H9 (cell line): ENCODE measurements around the gene NCOR1. TPM values are rescaled to one million over a fixed set of nuclear protein-coding genes. Genes with fewer than 3 reads are reported as not detected.

ENCODE experiments used
- DNase-seq: peaks from one replicate; pipeline ENCODE4 v3.0.0-alpha.2; 2017
- H2AFZ ChIP-seq: one replicate; pipeline ENCODE4 v1.6.1; 2013; ENCODE audit warnings: mild to moderate bottlenecking, low read length, control low read depth, moderate library complexity
- H2AK5ac ChIP-seq: 2 replicates; pipeline ENCODE4 v1.6.1; 2013; ENCODE audit warnings: low read length, control low read depth, mixed read lengths; ENCODE audit not compliant: insufficient read length
- H2BK120ac ChIP-seq: one replicate; pipeline ENCODE4 v1.6.1; 2013; ENCODE audit warnings: low read depth, mild to moderate bottlenecking, low read length, control low read depth, inconsistent platforms; ENCODE audit not compliant: poor library complexity, severe bottlenecking
- H2BK12ac ChIP-seq: 2 replicates; pipeline ENCODE4 v1.6.1; 2013; ENCODE audit warnings: low read length, control low read depth, mixed read lengths, low read depth; ENCODE audit not compliant: insufficient read length
- H2BK15ac ChIP-seq: 2 replicates; pipeline ENCODE4 v1.6.1; 2013; ENCODE audit warnings: low read depth, low read length, control low read depth
- H2BK20ac ChIP-seq: one replicate; pipeline ENCODE4 v1.6.1; 2013; ENCODE audit warnings: low read depth, mild to moderate bottlenecking, low read length, control low read depth, inconsistent platforms; ENCODE audit not compliant: poor library complexity, severe bottlenecking
- H2BK5ac ChIP-seq: 2 replicates; pipeline ENCODE4 v1.6.1; 2013; ENCODE audit warnings: low read length, control low read depth, mixed read lengths; ENCODE audit not compliant: insufficient read length
- H3K14ac ChIP-seq: 2 replicates; pipeline ENCODE4 v1.6.1; 2013; ENCODE audit warnings: low read length, control low read depth; ENCODE audit not compliant: insufficient read depth
- H3K18ac ChIP-seq: 2 replicates; pipeline ENCODE4 v1.6.1; 2013; ENCODE audit warnings: low read depth, mild to moderate bottlenecking, mixed read lengths, low read length, control low read depth; ENCODE audit not compliant: insufficient read length
- H3K23ac ChIP-seq: 2 replicates; pipeline ENCODE4 v1.6.1; 2013; ENCODE audit warnings: low read length, control low read depth, mixed read lengths, low read depth; ENCODE audit not compliant: insufficient read length
- H3K23me2 ChIP-seq: 2 replicates; pipeline ENCODE4 v1.6.1; 2013; ENCODE audit warnings: low read depth, mild to moderate bottlenecking, mixed read lengths, low read length, control low read depth; ENCODE audit not compliant: insufficient read length, poor library complexity, severe bottlenecking
- H3K27ac ChIP-seq: 2 replicates; pipeline ENCODE4 v1.5.1; 2013; ENCODE audit warnings: low read length, control low read depth, mixed read lengths, low read depth; ENCODE audit not compliant: insufficient read length
- H3K27me3 ChIP-seq: 2 replicates; pipeline ENCODE4 v1.6.1; 2013; ENCODE audit warnings: low read length, control low read depth, inconsistent platforms; ENCODE audit not compliant: insufficient read depth
- H3K4ac ChIP-seq: 2 replicates; pipeline ENCODE4 v1.6.1; 2013; ENCODE audit warnings: low read depth, mild to moderate bottlenecking, control low read depth, inconsistent platforms, low read length, moderate library complexity
- H3K4me1 ChIP-seq: 2 replicates; pipeline ENCODE4 v1.6.1; 2013; ENCODE audit warnings: low read length, control low read depth, inconsistent platforms; ENCODE audit not compliant: insufficient read depth
- H3K4me2 ChIP-seq: 2 replicates; pipeline ENCODE4 v1.6.1; 2013; ENCODE audit warnings: low read length, control low read depth, mixed read lengths; ENCODE audit not compliant: insufficient read length, insufficient read depth
- H3K56ac ChIP-seq: 2 replicates; pipeline ENCODE4 v1.6.1; 2013; ENCODE audit warnings: low read depth, mild to moderate bottlenecking, mixed read lengths, low read length, control low read depth; ENCODE audit not compliant: insufficient read length
- H3K79me1 ChIP-seq: 2 replicates; pipeline ENCODE4 v1.6.1; 2013; ENCODE audit warnings: low read depth, mild to moderate bottlenecking, moderate library complexity, low read length, control low read depth, inconsistent platforms; ENCODE audit not compliant: insufficient read depth, poor library complexity, severe bottlenecking
- H3K79me2 ChIP-seq: 2 replicates; pipeline ENCODE4 v1.6.1; 2013; ENCODE audit warnings: low read length, control low read depth, inconsistent platforms; ENCODE audit not compliant: insufficient read depth
- H3K9ac ChIP-seq: 2 replicates; pipeline ENCODE4 v1.6.1; 2013; ENCODE audit warnings: low read length, control low read depth, mixed read lengths; ENCODE audit not compliant: insufficient read length; ENCODE audit errors: extremely low read depth
- H3K9me3 ChIP-seq: one replicate; pipeline ENCODE4 v1.6.1; 2013; ENCODE audit warnings: low read depth, low read length, inconsistent platforms; ENCODE audit not compliant: control insufficient read depth
- H3T11ph ChIP-seq: one replicate; pipeline ENCODE4 v1.6.1; 2013; ENCODE audit warnings: mild to moderate bottlenecking, low read length, control low read depth, inconsistent platforms
- H4K20me1 ChIP-seq: one replicate; pipeline ENCODE4 v1.6.1; 2013; ENCODE audit not compliant: control insufficient read depth, insufficient read length, insufficient read depth
- H4K5ac ChIP-seq: 2 replicates; pipeline ENCODE4 v1.6.1; 2013; ENCODE audit warnings: low read depth, mild to moderate bottlenecking, mixed read lengths, low read length, control low read depth; ENCODE audit not compliant: insufficient read length
- H4K8ac ChIP-seq: replicated peaks from 2 replicates; pipeline ENCODE4 v1.6.1; 2013; ENCODE audit warnings: low read length, control low read depth, mixed read lengths, low read depth; ENCODE audit not compliant: insufficient read length
- H4K91ac ChIP-seq: 2 replicates; pipeline ENCODE4 v1.6.1; 2013; ENCODE audit warnings: low read depth, mild to moderate bottlenecking, moderate library complexity, mixed read lengths, low read length, control low read depth; ENCODE audit not compliant: insufficient read length
- H3K27ac Mint-ChIP-seq, 3 experiments: 2 replicates in 2 of 3; 3 replicates in 1 of 3; pipeline ENCODE4 v1.8.0; 2020 to 2021; ENCODE audit warnings: mixed read lengths in 3 of 3, mild to moderate bottlenecking in 1 of 3, moderate library complexity in 1 of 3
- H3K27me3 Mint-ChIP-seq: 2 replicates; pipeline ENCODE4 v1.8.0; 2021; ENCODE audit warnings: low read depth, mild to moderate bottlenecking, moderate library complexity, mixed read lengths
- H3K36me3 Mint-ChIP-seq, 3 experiments: 2 replicates in 2 of 3; 3 replicates in 1 of 3; pipeline ENCODE4 v1.8.0; 2020 to 2021; ENCODE audit warnings: low read depth in 3 of 3, mixed read lengths in 3 of 3; ENCODE audit not compliant: insufficient read depth in 1 of 3
- H3K4me1 Mint-ChIP-seq, 2 experiments: 2 replicates each; pipeline ENCODE4 v1.8.0; 2020; ENCODE audit warnings: mixed read lengths in 2 of 2
- H3K4me3 Mint-ChIP-seq, 2 experiments: 2 replicates in 1 of 2; 3 replicates in 1 of 2; pipeline ENCODE4 v1.8.0; 2020 to 2021; ENCODE audit warnings: mild to moderate bottlenecking in 2 of 2, mixed read lengths in 2 of 2, moderate library complexity in 1 of 2
- H3K9me3 Mint-ChIP-seq, 2 experiments: 2 replicates in 1 of 2; 3 replicates in 1 of 2; pipeline ENCODE4 v1.8.0; 2020; ENCODE audit warnings: mild to moderate bottlenecking in 2 of 2, mixed read lengths in 2 of 2, moderate library complexity in 1 of 2
- CTCF ChIP-seq: fragments of 200-600 bp; sonication (generic); conservative IDR thresholded peaks from 3 replicates; pipeline ENCODE4 v1.8.0; 2021; ENCODE audit warnings: antibody characterized with exemption, mild to moderate bottlenecking
- WGBS: extraction: QIAGEN DNeasy Blood & Tissue Kit; methylation state at CpG from one replicate; pipeline ENCODE4 v1.1.7; 2013; ENCODE audit warnings: missing lambda C conversion rate, low lambda C conversion rate, mixed read lengths; ENCODE audit not compliant: insufficient read length; ENCODE audit errors: extremely low coverage; 5-methylcytosine and 5-hydroxymethylcytosine counted together
- total RNA-seq: library from RNA; stranded (reverse); gene quantifications from 2 replicates; pipeline ENCODE4 v1.2.1, GENCODE V29; 2021

The NCOR1 gene
- total RNA-seq, 1 experiment from 2014 or later = 119 TPM

- peak overlapping the region; percentile 70 for H3K14ac ChIP-seq
- no peak overlapping the region for H2BK20ac ChIP-seq
- peaks cover 13% of the 10 kb centered on the region; the same call in 1 of the 2 replicates for H3K79me2 ChIP-seq
- H3K4me2 ChIP-seq = peak overlapping the region; percentile 93
- no peak overlapping the region for H3K56ac ChIP-seq
- H2BK5ac ChIP-seq = no peak overlapping the region
- Mint-ChIP-seq H3K27ac (peak overlapping the region in 2 of 3 experiments; percentile 96 to 98; a peak in 5 of 7 replicates), H3K36me3 (peaks cover 41 to 49% (median 46%) of the 10 kb centered on the region in 3 experiments), H3K4me3 (peak overlapping the region; percentile 92 to 96), H3K4me1 (peaks cover 13 to 16% of the 10 kb centered on the region in 2 experiments), H3K9me3 (peaks cover 7 to 10% of the 10 kb centered on the region in 2 experiments), H3K27me3 (no peaks in the 10 kb centered on the region)
- H3T11ph ChIP-seq = no peak overlapping the region
- no peaks in the 10 kb centered on the region for H3K9me3 ChIP-seq
- no peak overlapping the region for H2BK15ac ChIP-seq
- H3K18ac ChIP-seq = peak overlapping the region; percentile 70
- H3K9ac ChIP-seq = peak overlapping the region; percentile 77
- H2BK120ac ChIP-seq = no peak overlapping the region
- H3K23me2 ChIP-seq = peaks cover 7% of the 10 kb centered on the region
- TF ChIP-seq CTCF = no peak
- H3K27ac ChIP-seq = no peak overlapping the region
- DNase-seq = no peak
- H2BK12ac ChIP-seq = no peak overlapping the region
- no peak overlapping the region for H4K5ac ChIP-seq
- H2AFZ ChIP-seq = no peak overlapping the region
- no peaks in the 10 kb centered on the region for H4K20me1 ChIP-seq
- no CpG with 5 or more reads among the region's 64 CpGs for WGBS
- no peak overlapping the region for H4K91ac ChIP-seq
- no peak overlapping the region for H3K23ac ChIP-seq
- H4K8ac ChIP-seq = no peak overlapping the region
- no peaks in the 10 kb centered on the region for H3K27me3 ChIP-seq
- 0 out of 2 replicates have a peak, but pooled peaks cover 4% of the 10 kb centered on the region for H3K4me1 ChIP-seq
- H3K79me1 ChIP-seq = peaks cover 8% of the 10 kb centered on the region
- H3K4ac ChIP-seq = no peak overlapping the region
- no peak overlapping the region for H2AK5ac ChIP-seq
These were observed 215.1 kb downstream of the NCOR1 start for GRCh38 chr17:15999974-16000827.
